Lower lobe of right lung (tissue), 2 donors: ENCODE measurements around the gene AQP2. TPM values are rescaled to one million over a fixed set of nuclear protein-coding genes. Genes with fewer than 3 reads are reported as not detected.

Experiments
- ATAC-seq, 2 donors: fragments of 200-7000 bp; cut with Tn5 transposase; one replicate each; pipeline ENCODE4 v1.9.1; 2020 to 2022; ENCODE audit warnings: mild to moderate bottlenecking in 2 of 2, moderate library complexity in 2 of 2
- DNase-seq: peaks from one replicate; pipeline ENCODE4 v3.0.0-alpha.2; 2020
- H3K27ac ChIP-seq: fragments of 200-600 bp; one replicate; pipeline ENCODE4 v1.8.0; 2022
- H3K27me3 ChIP-seq: fragments of 200-600 bp; one replicate; pipeline ENCODE4 v1.8.0; 2022; ENCODE audit warnings: low read depth
- H3K36me3 ChIP-seq: fragments of 200-600 bp; one replicate; pipeline ENCODE4 v1.8.0; 2022; ENCODE audit warnings: mild to moderate bottlenecking
- H3K4me1 ChIP-seq: fragments of 200-600 bp; one replicate; pipeline ENCODE4 v1.8.0; 2022
- H3K4me3 ChIP-seq: fragments of 200-600 bp; one replicate; pipeline ENCODE4 v1.8.0; 2022; ENCODE audit warnings: mild to moderate bottlenecking
- H3K9me3 ChIP-seq: fragments of 200-600 bp; one replicate; pipeline ENCODE4 v1.8.0; 2022
- CTCF ChIP-seq: fragments of 200-600 bp; IDR thresholded peaks from one replicate; pipeline ENCODE4 v1.8.0; 2022; ENCODE audit warnings: antibody characterized with exemption, mild to moderate bottlenecking
- intact Hi-C: fragments of 100-400 bp; cut with DNase I; formaldehyde crosslinking; loops from one replicate; pipeline ENCODE4 v1.11.0; 2022
- total RNA-seq: library from RNA; stranded (reverse); fragmentation: NEBNext Ultra II Directional; extraction: Animal tissue kit (Norgen Biotek cat#: 25700); gene quantifications from one replicate; pipeline ENCODE4 v1.2.1, GENCODE V29; 2021
- donor health status: DM: no; HTN: yes; CAD: no; lungs with severe emphysema.

Gene AQP2
- total RNA-seq, 1 donor from 2014 or later = not detected

DNA sequence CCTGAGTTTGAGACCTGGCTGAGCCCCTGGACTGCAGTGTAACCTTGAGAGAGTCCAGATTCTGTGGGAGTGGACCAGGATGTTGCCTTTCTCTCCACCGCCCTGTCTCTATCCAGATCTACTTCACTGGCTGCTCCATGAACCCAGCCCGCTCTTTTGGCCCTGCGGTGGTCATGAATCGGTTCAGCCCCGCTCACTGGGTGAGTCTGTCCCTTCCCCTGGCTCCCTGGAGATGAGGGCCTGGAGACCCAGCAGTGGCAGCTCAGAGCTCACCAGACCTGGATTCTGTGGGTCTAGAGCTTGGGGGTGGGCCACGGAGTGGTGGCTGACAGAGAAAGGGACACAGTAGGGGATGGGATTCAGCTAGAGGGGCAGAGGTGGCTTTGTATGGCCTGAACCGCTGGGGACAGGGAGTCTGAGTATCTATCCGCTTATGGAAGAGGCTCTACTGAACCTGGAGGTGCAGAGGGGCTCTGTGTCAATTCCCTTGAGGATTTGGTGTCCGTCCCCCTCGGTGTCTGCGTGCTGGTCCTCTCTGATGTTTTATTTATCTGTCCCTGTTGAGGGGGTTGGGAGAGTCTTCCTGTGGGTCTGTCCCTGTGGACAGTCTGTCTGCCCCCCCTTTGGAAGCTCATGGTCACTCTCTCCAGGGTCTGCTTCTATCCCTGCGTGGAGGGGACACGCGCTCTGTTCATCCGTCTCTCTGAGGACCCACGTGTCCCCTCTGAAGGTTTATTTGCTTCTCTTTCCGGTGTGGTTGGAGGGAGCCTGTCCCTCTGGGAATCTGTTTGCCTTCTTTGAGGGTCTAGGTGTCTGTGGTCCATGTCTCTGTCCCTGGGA, 13.7 kb downstream of the AQP2 start:
- intact Hi-C loops = no loop called here
- no peak for ATAC-seq
- H3K27me3 ChIP-seq = peaks cover 39% of the 10 kb centered on the region

DNA sequence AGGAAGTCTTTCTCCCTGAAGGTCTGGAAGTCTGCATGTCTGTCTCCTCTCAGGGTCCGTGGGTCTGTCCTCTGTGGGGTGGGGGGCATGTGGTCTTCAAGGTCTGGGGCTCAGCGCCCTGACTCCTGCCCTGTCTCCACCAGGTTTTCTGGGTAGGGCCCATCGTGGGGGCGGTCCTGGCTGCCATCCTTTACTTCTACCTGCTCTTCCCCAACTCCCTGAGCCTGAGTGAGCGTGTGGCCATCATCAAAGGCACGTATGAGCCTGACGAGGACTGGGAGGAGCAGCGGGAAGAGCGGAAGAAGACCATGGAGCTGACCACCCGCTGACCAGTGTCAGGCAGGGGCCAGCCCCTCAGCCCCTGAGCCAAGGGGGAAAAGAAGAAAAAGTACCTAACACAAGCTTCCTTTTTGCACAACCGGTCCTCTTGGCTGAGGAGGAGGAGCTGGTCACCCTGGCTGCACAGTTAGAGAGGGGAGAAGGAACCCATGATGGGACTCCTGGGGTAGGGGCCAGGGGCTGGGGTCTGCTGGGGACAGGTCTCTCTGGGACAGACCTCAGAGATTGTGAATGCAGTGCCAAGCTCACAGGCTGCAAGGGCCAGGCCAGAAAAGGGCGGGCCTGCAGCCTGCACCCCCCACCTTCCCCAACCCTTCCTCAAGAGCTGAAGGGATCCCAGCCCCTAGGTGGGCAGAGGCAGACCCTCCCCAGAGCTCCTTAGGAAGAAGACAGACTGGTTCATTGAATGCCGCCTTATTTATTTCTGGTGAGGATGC, 14.5 kb downstream of the AQP2 start:
- no peak overlapping the region for H3K4me3 ChIP-seq
- no peak for TF ChIP-seq CTCF
- no peak overlapping the region for H3K27ac ChIP-seq
- H3K36me3 ChIP-seq = no peaks in the 10 kb centered on the region
- no peak for DNase-seq
- peaks cover 23% of the 10 kb centered on the region for H3K4me1 ChIP-seq
- no peaks in the 10 kb centered on the region for H3K9me3 ChIP-seq
- ATAC-seq = no peak
- intact Hi-C loops = no loop called here
- H3K27me3 ChIP-seq = peaks cover 32% of the 10 kb centered on the region

More for the DNA sequence above, 13.7 kb downstream of the AQP2 start:
- H3K36me3 ChIP-seq = no peaks in the 10 kb centered on the region
- H3K27ac ChIP-seq = no peak overlapping the region
- H3K4me3 ChIP-seq = no peak overlapping the region
- no peak for DNase-seq
- H3K9me3 ChIP-seq = no peaks in the 10 kb centered on the region
- TF ChIP-seq CTCF = no peak
- peaks cover 23% of the 10 kb centered on the region for H3K4me1 ChIP-seq

DNA sequence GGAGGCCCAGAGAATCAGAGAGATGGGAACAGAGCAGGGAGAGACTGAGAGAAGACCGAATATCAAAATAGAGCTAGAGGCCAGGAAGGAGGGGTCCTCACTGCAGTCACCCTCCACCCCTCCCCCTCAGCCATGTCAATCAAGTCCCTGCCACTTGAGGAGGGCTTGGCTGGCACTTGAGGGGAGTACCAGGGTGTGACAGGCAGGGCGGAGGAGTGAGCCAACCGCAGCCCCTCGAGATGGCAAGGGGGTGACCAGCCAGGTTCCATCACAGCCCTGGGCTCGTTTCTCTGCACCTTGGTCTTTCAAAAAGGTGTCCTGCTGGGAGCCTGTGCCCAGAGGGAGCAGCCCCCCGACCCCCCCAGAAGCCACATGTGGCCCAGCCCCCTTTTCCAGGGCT, 15.3 kb downstream of the AQP2 start:
- Histone ChIP-seq H3K27ac (no peak overlapping the region), H3K27me3 (peaks cover 26% of the 10 kb centered on the region), H3K4me3 (no peak overlapping the region), H3K9me3 (no peaks in the 10 kb centered on the region), H3K36me3 (no peaks in the 10 kb centered on the region), H3K4me1 (peaks cover 19% of the 10 kb centered on the region)
- intact Hi-C loops = no loop called here
- no peak for ATAC-seq
- no peak for TF ChIP-seq CTCF
- DNase-seq = no peak

GRCh38 chr12:49966511-49967041, 16.0 kb downstream of the AQP2 start:
- intact Hi-C loops = no loop called here
- no peak for TF ChIP-seq CTCF
- Histone ChIP-seq H3K27ac (no peak overlapping the region), H3K9me3 (no peaks in the 10 kb centered on the region), H3K4me1 (peaks cover 17% of the 10 kb centered on the region), H3K36me3 (no peaks in the 10 kb centered on the region), H3K27me3 (peaks cover 20% of the 10 kb centered on the region), H3K4me3 (no peak overlapping the region)
- ATAC-seq = peak in 1 of 2 donors; percentile 0
- DNase-seq = no peak

DNA sequence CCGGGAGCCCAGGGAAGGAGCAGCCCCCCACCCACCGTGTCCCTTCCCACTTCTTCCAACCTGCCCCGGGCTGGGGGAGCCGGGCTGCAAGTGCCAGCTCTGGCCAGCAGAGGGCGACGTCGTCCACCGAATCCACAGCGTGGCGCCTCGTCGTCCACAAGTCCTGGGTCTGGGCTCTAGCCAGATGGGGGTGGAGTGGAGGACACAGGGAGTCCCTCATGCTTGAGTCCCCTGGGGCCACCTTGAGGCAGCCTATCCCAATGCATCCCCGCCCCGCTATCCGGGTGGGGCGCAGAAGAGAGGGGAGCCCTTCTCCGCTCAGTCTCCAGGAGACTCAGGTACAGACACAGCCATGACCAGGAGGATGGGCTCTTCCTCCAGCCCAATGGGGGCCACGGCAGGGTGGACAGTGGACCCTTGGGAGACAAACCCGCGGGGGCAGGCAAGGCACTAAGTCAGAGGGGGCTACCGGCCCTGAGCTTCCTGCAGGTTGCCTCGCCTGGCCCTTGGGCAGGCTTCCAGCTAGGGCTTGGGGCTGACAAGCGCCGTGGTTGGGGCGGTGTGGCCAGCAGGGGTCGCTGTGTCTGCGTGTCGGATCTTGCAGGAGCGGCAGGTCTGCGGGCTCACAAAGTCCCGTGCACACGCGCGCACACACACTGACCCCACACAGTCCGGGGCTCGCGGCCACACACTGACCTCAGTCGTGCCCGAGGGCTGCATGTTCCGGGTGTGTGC, 16.7 kb downstream of the AQP2 start:
- no peaks in the 10 kb centered on the region for H3K36me3 ChIP-seq
- no peak overlapping the region for H3K27ac ChIP-seq
- H3K9me3 ChIP-seq = no peaks in the 10 kb centered on the region
- peak; percentile 94 for DNase-seq
- H3K4me1 ChIP-seq = peaks cover 17% of the 10 kb centered on the region
- H3K4me3 ChIP-seq = peak overlapping the region; percentile 49
- peak; percentile 88 to 92 for ATAC-seq
- TF ChIP-seq CTCF = peak; percentile 79
- intact Hi-C loops = no loop called here
- peaks cover 16% of the 10 kb centered on the region for H3K27me3 ChIP-seq
